Germinal center (tissue), 1 donor: ENCODE data around the gene IMMP2L.

Experiments used
- DNase-seq: peaks from one replicate; pipeline ENCODE4 v3.0.0; 2012; ENCODE audit warnings: mixed read lengths, low spot score

Gene IMMP2L

DNA sequence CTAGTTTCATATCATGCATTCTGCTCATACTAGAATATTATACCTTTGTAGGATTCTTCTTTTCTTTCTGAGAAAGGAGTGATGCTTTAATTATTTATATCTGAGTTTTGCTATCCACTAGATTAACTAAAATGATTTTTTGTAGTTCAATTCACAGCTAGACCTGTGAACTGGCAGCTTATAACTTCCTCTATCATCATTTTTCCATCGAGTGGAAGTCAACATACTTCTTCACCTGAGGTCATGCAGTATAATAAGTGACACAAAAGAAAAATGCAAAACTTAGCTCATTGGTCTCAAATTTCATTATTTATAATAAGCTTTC lies 463.4 kb downstream of the IMMP2L start:
- DNase-seq: no peak

- no peak for DNase-seq
Measured at GRCh38 chr7:111098011-111098925, 464.0 kb downstream of the IMMP2L start.

GRCh38 chr7:111096997-111097396 lies 465.3 kb downstream of the IMMP2L start:
- DNase-seq: no peak

- DNase-seq: no peak
Measured at GRCh38 chr7:111094419-111094818, 467.9 kb downstream of the IMMP2L start.

- no peak for DNase-seq
Measured at GRCh38 chr7:111093496-111093895, 468.8 kb downstream of the IMMP2L start.

DNA sequence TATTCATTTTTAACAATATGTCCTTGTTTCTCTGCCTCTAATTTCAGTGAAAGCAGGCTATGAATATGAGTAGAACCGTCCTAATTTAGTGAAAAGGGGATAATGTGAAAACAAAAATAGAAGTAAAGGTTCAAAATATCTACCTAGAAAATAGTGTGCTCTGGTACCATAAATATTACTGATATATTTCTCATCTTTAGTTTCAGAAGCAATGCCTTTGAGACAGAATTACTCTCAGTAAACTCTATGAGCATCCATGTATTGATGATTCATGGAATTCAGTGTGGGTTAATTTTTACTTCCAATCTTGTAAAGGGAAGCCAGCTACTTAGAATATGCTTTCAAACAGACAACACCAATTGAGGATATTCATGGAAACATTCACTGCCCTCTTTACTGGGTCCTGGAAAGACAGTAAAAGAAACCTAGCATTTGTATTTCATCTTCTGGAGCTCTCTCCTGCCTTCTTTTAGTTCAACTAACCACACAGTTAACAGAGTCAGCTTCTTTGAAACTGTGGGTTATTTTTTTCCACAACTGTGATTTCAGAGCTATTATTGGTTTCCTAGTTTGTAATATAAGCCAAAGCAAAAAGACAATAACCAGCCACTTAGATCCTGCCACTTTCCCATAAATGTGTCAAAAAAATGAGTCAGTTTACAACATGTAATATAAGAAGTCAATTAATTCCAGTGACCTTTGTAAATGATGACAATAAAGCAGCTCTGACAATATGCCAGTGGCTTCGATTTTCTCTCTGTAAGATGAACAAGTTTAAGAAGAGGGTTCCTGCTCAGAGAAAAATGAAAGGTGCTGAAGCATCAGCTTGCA lies 469.7 kb downstream of the IMMP2L start:
- DNase-seq: no peak

DNA sequence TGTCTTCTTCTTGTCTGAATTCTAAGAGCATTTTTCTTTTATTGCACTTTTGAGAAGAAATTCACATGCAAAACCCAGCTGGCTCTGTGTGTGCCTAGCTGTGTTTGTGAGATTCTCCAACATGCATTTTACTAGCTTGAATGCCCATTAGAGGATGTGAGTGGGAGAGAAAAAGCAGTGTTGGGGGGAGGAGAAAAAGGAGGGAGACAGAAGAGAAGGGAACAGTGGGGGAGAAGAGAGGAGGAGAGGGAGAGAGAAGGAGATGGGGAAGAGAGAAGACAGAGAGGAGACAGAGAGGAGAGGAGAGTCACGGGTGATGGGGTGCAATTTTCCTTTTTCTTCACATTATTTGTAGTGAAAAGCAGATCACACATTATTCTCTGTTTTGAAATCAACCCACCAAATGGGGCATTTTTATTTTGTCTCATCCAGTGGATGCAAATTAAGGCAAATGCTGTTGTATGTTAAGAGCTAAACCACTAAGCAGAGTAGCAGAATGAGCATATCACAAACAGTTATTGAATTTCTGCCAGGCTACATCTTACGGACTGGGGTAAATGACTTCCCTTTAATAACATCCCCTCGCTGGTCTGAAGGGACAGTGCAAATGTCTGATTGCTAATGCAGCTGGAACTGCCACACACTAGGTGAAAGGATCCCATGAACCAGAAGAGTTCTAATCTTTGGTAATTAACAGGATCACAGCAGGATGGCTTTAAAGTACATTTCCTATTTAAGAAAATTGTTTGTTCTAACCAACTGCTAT lies 470.5 kb downstream of the IMMP2L start:
- no peak for DNase-seq

DNA sequence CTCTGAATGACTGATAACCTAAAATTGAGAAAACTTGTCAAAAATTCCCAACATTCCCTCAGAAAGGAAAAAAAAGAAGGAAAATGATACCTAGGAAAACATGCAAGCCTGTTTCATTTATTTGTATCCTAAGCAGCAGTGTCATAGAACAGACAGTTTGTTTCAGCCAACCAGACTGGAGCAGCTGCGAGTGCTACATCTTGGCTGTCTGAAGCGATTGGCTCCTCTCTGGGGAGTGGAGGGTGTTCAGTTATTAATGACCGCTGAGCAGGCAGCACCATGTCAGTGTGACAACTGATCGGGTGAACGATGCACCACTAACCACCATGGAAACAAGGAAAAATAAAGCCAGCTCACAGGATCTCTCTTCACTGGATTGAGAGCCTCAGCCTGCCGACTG lies 471.4 kb downstream of the IMMP2L start, which contains the start of gene LRRN3:
TSS of gene LRRN3 (plus strand) at position 282 of the 400 bp plus-strand sequence. CDS start 31,646 bp downstream, outside the sequence.
- no peak for DNase-seq

DNA sequence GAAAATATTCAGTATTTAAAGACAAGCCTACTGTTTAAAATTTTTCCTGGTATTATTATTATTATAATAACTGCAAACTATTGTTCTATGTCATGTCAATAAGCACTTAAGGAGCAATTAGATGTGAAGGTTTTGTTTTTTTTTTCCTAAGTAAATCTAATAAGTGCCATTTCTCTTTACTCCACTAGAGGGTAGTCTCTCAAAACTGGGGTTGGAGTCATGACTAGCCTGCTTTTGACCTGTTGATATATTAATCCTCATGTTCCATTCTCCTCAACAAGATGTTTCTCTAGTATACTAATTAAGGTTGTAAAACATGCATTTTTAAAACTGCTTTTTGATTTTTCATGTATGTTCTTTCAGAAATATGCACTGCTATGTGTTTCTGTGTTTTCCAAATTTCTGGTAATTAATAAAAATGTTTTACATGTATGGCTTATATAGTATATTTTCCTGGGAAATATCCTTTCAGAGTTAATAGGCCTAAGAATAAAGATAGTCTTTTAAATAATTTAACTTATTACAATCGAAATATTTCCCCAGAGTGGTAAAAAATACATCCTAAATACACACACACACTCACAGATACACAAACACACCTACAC lies 472.4 kb downstream of the IMMP2L start:
- DNase-seq: peak; percentile 31

DNA sequence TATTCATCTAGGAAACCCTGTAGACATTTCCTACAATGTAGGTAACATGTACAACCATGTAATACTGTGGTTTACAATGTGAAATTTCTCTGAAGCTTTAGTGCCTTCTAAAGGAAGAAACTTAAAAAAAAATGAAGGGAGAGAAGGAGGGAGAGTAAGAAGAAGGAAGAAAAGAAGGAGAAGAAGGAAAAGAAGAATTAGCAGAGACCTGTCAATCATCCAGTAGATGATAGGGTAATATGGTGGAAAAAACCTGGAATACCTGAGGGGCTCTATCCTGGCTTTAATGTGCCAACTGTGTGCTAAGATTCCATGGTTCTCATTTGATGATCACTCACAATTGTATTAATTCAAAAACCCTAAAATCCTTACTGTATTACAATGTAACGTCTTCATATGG lies 474.0 kb downstream of the IMMP2L start:
- DNase-seq: no peak

DNA sequence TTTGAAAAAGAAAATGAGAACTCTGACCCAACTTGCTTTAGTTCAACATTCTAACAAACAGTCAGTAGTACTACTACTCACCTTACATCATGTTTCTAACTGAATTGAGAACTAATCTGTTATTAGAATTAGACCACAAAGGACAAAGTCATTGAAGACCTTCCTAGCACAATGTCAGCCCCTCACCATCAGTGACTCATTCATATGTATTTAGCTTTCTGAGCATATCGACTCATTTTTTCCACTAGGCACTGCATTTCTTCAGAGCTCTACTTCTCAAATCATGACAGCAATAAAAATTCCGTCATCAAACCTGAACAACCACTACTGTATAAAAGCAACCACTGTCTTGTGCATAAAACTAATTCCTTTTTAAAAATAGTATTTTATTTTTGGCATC lies 475.8 kb downstream of the IMMP2L start:
- no peak for DNase-seq

DNA sequence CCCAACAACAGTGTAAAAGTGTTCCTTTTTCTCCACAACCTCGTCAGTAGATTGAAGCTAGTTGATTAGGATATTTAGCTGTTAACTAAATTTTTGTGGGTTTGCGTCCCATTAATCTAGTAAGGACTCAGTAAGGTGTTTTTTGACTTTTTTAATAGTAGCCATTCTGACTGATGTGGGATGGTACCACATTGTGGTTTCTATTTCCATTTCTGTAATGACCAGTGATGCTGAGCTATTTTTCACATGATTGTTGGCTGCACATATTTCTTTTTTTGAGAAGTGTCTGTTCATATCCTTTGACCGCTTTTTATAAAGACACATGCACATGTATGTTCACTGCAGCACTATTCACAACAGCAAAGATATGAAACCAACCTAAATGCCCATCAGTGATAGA lies 476.9 kb downstream of the IMMP2L start:
- no peak for DNase-seq

- DNase-seq: peak; percentile 47
Measured at GRCh38 chr7:111083413-111083812, 478.9 kb downstream of the IMMP2L start.

- DNase-seq: no peak
Measured at GRCh38 chr7:111082351-111082750, 479.9 kb downstream of the IMMP2L start.

DNA sequence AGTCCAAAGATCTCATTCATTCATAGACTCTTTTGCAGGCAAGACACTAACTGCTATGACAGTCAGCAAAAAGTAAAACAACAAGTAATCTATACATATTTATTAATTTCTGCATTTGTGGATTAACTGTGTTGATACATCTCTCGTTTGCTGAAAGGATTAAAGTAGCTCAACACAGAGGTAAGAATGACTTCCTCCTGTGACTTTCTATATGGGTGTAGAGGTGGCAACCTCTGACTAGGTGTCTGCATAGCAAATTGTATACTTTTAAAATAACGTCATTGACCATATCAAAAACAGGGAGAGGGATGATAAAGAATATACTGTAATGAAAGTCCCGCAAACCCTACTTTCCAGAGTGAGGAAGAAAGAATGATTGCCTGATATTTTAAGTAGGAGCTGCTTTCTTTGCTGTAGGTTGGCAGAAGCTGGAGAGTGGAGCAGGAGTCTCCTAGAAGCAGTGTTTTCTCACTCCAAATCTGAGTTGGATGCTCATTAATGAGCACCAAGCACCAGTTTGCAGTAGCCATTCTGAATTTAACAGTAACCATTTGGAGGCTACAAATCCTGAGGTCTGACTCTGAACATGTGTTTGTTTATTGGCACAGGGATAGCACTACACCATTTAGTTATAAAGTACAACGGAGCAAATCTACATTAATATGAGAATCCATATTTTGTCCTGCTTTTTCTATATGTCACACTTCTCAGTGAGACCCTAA lies 480.6 kb downstream of the IMMP2L start:
- DNase-seq: no peak

GRCh38 chr7:111080495-111081105 lies 481.7 kb downstream of the IMMP2L start:
- no peak for DNase-seq

DNA sequence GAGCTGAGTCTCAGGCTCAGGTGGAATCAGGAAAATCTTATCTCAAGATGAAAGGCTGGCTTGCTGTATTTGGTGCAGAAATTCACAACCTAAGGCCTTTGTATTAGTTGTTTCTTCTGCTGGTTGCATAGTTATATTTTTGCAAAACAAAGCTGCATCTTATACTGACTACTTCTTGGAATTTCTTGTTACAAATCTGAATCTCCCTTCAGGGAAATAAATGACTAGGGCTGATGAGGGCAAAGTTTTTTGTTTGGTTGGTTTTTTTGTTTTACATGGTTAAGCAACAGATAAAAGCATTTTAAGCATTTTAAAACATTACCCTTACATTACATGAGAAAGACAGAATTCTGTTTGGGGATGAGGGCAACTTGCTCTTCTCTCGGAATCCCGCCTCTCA lies 485.3 kb downstream of the IMMP2L start:
- no peak for DNase-seq

DNA sequence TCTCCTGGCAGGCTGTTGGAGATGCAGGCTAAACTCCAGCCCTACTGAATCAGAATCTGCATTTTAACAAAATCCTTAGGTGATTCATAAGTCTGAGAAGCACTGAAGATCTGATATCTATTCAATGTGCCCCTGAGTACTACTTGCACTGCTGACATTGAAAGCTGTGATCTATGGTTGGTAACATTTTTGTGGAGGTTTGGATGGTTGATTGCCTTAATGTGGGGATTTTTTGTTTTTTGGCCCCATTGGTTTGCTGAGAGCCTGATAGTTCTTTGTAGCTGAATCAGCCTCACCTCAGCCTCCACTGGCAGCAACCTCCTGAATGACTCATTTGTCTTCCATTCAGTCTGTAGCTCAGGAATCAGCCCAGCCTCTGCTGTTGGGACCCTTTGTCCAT lies 486.1 kb downstream of the IMMP2L start:
- DNase-seq: no peak

DNA sequence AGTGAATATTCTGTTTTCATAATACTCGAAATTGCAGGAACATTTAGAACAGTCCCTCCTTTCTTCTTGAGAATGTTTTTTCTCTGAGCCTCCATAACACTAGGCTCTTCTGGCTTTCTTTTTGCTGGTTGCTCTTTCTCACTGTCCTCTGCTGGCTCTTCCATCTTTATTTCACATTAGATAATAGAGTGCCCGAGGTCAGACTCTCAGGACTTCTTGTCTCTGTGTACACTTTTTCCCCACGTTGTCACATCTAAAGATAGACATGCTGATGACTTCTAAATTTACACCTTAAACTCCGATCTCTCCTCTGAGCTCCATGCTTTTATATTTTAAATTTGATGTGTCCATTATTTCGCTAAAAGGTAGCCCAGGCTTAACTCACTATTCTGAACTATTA lies 486.8 kb downstream of the IMMP2L start:
- no peak for DNase-seq

DNA sequence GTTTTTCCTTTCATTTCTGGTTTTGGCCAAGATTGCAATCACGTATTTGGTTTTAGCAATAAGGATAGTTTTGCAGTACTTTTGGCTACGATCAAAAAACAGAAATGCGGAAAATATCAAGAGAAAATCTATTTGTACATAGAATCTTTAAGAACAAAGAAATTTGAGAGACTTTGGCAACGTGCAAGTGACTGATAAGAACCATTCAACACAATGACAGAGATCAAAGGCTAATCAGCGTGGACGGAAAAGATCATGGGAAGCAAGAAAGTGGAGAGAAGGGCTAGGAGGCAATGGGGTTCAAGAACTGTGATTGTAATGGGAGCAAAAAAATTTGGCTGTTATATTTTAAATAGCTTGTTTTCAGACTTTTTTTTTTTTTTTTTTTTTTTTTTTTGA lies 487.5 kb downstream of the IMMP2L start:
- no peak for DNase-seq
